Gastrocnemius medialis (tissue), 4 donors: ENCODE results near the gene SIPA1.

Experiments
- CTCF ChIP-seq, 5 experiments: fragments of 450-650 bp in 3 of 5; fragments of 200-600 bp in 2 of 5; sonication (generic) in 2 of 5; IDR thresholded peaks in 4 of 5; conservative IDR thresholded peaks in 1 of 5; 1 replicate in 4 of 5; 2 replicates in 1 of 5; pipeline ENCODE4 v1.5.1; 2016 to 2019; ENCODE audit warnings: antibody characterized with exemption in 5 of 5, mild to moderate bottlenecking in 3 of 5, moderate library complexity in 3 of 5
- POLR2A ChIP-seq, 2 donors: fragments of 450-650 bp; IDR thresholded peaks; one replicate each; pipeline ENCODE4 v1.6.1; 2017; ENCODE audit warnings: antibody characterized with exemption in 2 of 2, mild to moderate bottlenecking in 2 of 2, moderate library complexity in 2 of 2

GRCh38 chr11:65699306-65699705 is 61.4 kb downstream of the SIPA1 start:
- TF ChIP-seq CTCF (IDR thresholded peaks at IDR 0.05 in 4 of 5, conservative IDR thresholded peaks at IDR 0.05 in 1 of 5) (no peak), POLR2A (IDR thresholded peaks at IDR 0.05) (no peak)
